ENCODE results near the gene POLR2I. TPM values are rescaled to one million over a fixed set of nuclear protein-coding genes. Genes with fewer than 3 reads are reported as not detected.
A peak's percentile ranks its signal among the peaks of the same experiment; 100 is the strongest.

POLR2I gene
- total and polyA plus RNA-seq, 2 of the 13 experiments (the other 11 are each of a cell fraction or from before 2014, with no cell fraction given): 40.5 to 104 TPM

- TF ChIP-seq XRCC5 (optimal IDR thresholded peaks at IDR 0.05; ENCODE audit: low read length) (peak; percentile 93), ATF7-NPFF (CRISPR knock-in tag; IDR thresholded peaks at IDR 0.05; ENCODE audit: low read depth) (peak; percentile 69), NFAT5 (CRISPR knock-in tag; IDR thresholded peaks at IDR 0.05) (0 out of 2 replicates have a peak, but pooled peaks have one; percentile 39), ZNF766 (CRISPR knock-in tag; IDR thresholded peaks at IDR 0.05; ENCODE audit: borderline replicate concordance) (0 out of 2 replicates have a peak, but pooled peaks have one; percentile 43), FOXA3 (CRISPR knock-in tag; IDR thresholded peaks at IDR 0.05) (peak; percentile 23; the same call in 1 of the 2 replicates), YY1 (IDR thresholded peaks at IDR 0.05; ENCODE audit: insufficient read depth, insufficient replicate concordance, low read depth, low read length) (peak; percentile 64), ZFX (CRISPR knock-in tag; IDR thresholded peaks at IDR 0.05; ENCODE audit: low read depth) (peak; percentile 92), ZNF136 (CRISPR knock-in tag; IDR thresholded peaks at IDR 0.05; ENCODE audit: low read depth) (no peak; the same call in 1 of the 2 replicates), ZMAT3 (CRISPR knock-in tag; conservative IDR thresholded peaks at IDR 0.05) (0 out of 2 replicates have a peak, but pooled peaks have one; percentile 17), MEIS2 (CRISPR knock-in tag; IDR thresholded peaks at IDR 0.05) (peak; percentile 82; the same call in 1 of the 2 replicates), CENPX (CRISPR knock-in tag; IDR thresholded peaks at IDR 0.05) (no peak), ZNF235 (CRISPR knock-in tag; IDR thresholded peaks at IDR 0.05; ENCODE audit: borderline replicate concordance) (peak; percentile 17; the same call in 1 of the 2 replicates), NKX3-1 (CRISPR knock-in tag; IDR thresholded peaks at IDR 0.05) (peak; percentile 26; the same call in 1 of the 2 replicates), ZNF788 (CRISPR knock-in tag; IDR thresholded peaks at IDR 0.05; ENCODE audit: borderline replicate concordance) (peak; percentile 78; the same call in 1 of the 2 replicates), ZNF264 (CRISPR knock-in tag; IDR thresholded peaks at IDR 0.05) (no peak; the same call in 1 of the 2 replicates), ZNF619 (CRISPR knock-in tag; IDR thresholded peaks at IDR 0.05) (peak; percentile 62; the same call in 1 of the 2 replicates)
- TF ChIP-seq, protein P1, sequence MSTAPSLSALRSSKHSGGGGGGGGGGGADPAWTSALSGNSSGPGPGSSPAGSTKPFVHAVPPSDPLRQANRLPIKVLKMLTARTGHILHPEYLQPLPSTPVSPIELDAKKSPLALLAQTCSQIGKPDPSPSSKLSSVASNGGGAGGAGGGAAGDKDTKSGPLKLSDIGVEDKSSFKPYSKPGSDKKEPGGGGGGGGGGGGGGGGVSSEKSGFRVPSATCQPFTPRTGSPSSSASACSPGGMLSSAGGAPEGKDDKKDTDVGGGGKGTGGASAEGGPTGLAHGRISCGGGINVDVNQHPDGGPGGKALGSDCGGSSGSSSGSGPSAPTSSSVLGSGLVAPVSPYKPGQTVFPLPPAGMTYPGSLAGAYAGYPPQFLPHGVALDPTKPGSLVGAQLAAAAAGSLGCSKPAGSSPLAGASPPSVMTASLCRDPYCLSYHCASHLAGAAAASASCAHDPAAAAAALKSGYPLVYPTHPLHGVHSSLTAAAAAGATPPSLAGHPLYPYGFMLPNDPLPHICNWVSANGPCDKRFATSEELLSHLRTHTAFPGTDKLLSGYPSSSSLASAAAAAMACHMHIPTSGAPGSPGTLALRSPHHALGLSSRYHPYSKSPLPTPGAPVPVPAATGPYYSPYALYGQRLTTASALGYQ (CRISPR knock-in tag; IDR thresholded peaks at IDR 0.05): no peak
- TF ChIP-seq, protein P2, sequence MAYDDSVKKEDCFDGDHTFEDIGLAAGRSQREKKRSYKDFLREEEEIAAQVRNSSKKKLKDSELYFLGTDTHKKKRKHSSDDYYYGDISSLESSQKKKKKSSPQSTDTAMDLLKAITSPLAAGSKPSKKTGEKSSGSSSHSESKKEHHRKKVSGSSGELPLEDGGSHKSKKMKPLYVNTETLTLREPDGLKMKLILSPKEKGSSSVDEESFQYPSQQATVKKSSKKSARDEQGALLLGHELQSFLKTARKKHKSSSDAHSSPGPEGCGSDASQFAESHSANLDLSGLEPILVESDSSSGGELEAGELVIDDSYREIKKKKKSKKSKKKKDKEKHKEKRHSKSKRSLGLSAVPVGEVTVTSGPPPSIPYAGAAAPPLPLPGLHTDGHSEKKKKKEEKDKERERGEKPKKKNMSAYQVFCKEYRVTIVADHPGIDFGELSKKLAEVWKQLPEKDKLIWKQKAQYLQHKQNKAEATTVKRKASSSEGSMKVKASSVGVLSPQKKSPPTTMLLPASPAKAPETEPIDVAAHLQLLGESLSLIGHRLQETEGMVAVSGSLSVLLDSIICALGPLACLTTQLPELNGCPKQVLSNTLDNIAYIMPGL (CRISPR knock-in tag; IDR thresholded peaks at IDR 0.05; ENCODE audit: borderline replicate concordance in 1 of 2, low read depth in 1 of 2): peak; percentile 42 to 69
- TF ChIP-seq, protein P3, sequence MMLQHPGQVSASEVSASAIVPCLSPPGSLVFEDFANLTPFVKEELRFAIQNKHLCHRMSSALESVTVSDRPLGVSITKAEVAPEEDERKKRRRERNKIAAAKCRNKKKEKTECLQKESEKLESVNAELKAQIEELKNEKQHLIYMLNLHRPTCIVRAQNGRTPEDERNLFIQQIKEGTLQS (CRISPR knock-in tag; IDR thresholded peaks at IDR 0.05): peak; percentile 86
Measured at GRCh38 chr19:36139473-36140303, 25.0 kb upstream of the POLR2I start, which contains the start of gene CAPNS1 (continued).
